Keratinocyte (primary cell): ENCODE results near the gene FNTB.

ENCODE experiments used
- CTCF ChIP-seq, 3 experiments: IDR thresholded peaks in 1 of 3; conservative IDR thresholded peaks in 1 of 3; optimal IDR thresholded peaks in 1 of 3; 2 replicates in 2 of 3; 3 replicates in 1 of 3; pipeline versions ENCODE3 to v1.5.1; 2011; ENCODE audit warnings: low read length in 3 of 3, mild to moderate bottlenecking in 3 of 3, moderate library complexity in 2 of 3, control low read depth in 1 of 3, inconsistent platforms in 1 of 3; ENCODE audit not compliant: insufficient read depth in 2 of 3; ENCODE audit errors: extremely low read depth in 1 of 3
- EZH2 ChIP-seq: IDR thresholded peaks from one replicate; pipeline ENCODE4 v1.6.1; 2012; ENCODE audit warnings: inconsistent platforms, mild to moderate bottlenecking, low read length, moderate library complexity

GRCh38 chr14:64997108-64997794 lies 10.6 kb downstream of the FNTB start:
- TF ChIP-seq CTCF (optimal IDR thresholded peaks at IDR 0.05 in 1 of 3, IDR thresholded peaks at IDR 0.05 in 1 of 3, conservative IDR thresholded peaks at IDR 0.05 in 1 of 3; ENCODE audit: extremely low read depth in 1 of 3, insufficient read depth in 2 of 3, low read length in 3 of 3) (no peak), EZH2 (no peak)
